Stimulated activated CD8-positive, alpha-beta memory T cell treated with anti-CD3 and anti-CD28 coated beads, Interleukin-7, amount 100 ng/mL, for 4 hours (primary cell): Measurements from ENCODE around the gene PCSK5.
"Not testable (repeated sequence)": the region's sequence is repeated elsewhere in the genome, so short reads cannot be mapped to it uniquely, and the experiment has no call there.

Experiments
- DNase-seq, 2 donors: peaks; one replicate each; pipeline ENCODE4 v3.0.0-alpha.2; 2020; ENCODE audit warnings: low read depth in 2 of 2

Gene PCSK5

DNA sequence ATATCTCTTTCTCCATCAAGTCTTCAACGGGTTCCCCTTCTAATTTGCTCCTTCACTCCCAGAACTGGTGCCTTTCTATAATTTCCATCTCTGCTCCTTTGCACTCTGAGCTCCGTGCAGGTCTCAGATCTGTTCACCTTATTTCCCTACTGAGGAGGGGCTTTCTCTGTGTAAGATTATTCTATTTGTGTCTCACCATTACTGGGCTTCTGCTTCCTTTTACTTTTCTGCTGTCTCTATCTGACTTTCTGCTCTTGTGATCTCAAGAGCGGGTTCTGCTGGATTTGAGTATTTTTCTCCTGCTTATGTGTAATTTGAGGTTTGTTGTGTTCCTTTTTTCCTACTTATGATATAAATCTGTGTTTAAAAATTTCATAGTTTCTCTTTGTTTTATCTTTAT is 117.5 kb downstream of the PCSK5 start:
- DNase-seq, result no peak

GRCh38 chr9:76013809-76014208 is 123.3 kb downstream of the PCSK5 start:
- DNase-seq, result no peak

GRCh38 chr9:76018235-76018634 is 127.8 kb downstream of the PCSK5 start:
- DNase-seq, result no peak

GRCh38 chr9:76018761-76019160 is 128.3 kb downstream of the PCSK5 start:
- DNase-seq, result no peak

GRCh38 chr9:76020652-76021051 is 130.2 kb downstream of the PCSK5 start:
- DNase-seq, result no peak

DNA sequence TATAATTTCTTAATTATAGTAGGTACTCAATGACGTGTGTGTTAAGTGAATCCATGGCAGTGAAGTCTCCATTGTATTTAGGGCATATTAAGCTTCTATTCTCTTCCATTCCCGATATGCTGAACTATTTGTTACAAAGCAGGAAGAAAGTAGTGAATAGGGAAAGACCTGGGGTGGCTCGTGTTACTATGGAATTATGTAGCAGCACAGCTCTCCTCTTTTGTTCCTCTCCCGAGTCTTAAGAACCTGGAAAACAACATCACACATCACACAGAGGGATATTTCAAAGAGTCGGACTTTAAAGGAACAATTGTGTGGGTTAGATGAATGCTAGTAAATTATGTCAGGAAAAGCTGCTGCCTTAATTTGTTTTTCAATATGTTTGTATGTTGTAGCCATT is 131.8 kb downstream of the PCSK5 start:
- DNase-seq, result no peak

GRCh38 chr9:76023715-76024195 is 133.3 kb downstream of the PCSK5 start:
- no peak for DNase-seq

DNA sequence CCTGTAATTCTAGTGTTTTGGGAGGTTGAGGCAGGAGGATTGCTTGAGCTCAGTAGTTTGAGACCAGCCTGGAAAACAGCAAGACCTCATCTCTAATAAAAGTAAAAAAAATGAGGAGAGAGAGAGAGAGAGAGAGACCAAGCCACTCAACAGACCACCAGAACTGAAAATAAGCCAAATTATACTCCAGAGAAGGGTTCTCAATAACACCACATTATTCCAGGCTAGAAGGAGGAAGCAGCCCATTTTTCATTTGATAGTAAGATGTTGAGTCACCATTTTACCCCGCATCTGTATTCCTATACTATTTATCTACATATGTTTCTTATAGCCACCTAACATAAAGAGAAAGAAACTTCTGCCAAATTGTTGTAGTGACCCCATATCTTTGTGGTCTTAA is 134.8 kb downstream of the PCSK5 start:
- no peak for DNase-seq

DNA sequence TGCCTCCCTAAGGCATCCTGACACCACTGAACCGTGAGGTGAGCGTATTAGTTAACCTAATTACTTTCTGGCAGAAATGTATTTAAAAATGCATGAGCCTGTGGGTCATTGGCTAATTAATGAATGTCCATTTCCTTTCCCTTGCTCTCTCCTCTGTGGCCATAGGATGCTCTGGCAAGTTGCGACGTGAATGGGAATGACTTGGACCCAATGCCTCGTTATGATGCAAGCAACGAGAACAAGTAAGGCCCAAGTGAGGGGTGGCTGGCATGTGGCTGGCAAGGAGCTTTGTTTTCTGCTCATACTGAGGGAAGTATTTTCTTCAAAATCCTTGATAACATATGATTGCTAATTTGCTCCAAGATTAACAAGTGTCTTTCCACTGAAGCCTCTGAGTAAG is 136.3 kb downstream of the PCSK5 start:
- no peak for DNase-seq

GRCh38 chr9:76027416-76027815 is 136.9 kb downstream of the PCSK5 start:
- no peak for DNase-seq

DNA sequence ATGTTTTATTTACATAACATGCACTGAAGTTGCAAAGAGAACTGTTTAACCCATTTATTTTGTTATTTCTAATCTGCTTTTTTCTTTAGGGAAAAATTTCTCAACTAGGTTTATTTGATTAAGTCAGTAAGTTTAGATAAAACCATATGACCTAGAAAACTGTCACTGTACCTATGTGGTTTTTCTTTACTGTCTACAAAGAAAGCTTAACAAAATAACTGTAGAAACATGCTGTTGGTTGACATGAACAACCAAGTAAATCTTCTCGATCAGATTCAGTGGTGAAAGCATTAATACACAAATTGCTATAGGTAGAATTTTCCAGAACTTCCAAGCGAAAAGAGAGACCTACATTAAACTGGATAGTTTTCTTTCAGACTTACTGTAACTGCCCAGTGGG is 137.4 kb downstream of the PCSK5 start:
- DNase-seq, result no peak

GRCh38 chr9:76032038-76032796 is 141.7 kb downstream of the PCSK5 start:
- no peak for DNase-seq

DNA sequence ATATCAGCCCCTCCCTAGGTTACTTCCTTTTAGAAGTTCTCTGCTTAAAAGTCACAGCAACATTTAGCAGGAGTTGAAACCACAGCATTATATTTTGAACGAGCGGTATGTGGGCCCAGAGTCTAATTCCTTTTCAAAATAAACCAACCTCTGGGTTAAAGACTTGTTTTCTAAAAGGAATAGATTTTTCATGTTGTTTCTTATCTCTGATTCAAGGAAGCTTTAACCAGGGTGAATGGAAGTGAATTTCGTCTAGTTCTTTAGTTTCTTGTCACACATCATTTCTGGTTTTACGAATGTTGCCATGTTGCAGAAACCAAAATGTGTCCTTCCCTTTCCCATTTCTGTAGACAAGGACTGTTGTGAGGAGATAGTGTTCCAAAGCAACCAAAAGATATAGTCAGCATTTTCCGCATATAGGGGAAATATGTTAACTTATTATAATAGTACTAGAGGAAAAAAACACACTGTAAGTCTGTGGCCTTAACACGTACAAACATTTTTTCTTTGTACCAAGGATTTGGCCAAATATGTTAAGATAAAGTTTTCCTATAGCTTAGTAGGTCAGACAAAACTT is 142.4 kb downstream of the PCSK5 start:
- no peak for DNase-seq

DNA sequence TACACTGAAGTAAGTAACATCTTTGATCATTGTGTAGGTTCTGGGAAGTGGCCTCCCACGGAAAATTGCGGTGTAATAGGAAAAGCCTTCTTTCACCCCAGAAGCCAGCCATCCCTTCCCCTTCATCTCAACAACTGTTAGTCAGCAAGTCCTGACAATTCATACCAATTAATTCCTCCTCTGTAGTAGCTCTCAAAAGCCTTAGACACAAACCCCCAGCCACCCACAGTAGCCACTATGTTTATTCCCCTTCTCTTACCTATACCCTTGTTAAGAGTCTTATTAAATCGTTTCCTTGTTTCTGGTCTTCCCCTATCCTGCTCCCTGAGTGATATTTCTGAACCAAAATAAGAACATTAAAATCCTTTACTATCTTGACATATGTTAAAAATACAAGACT is 143.6 kb downstream of the PCSK5 start:
- no peak for DNase-seq

DNA sequence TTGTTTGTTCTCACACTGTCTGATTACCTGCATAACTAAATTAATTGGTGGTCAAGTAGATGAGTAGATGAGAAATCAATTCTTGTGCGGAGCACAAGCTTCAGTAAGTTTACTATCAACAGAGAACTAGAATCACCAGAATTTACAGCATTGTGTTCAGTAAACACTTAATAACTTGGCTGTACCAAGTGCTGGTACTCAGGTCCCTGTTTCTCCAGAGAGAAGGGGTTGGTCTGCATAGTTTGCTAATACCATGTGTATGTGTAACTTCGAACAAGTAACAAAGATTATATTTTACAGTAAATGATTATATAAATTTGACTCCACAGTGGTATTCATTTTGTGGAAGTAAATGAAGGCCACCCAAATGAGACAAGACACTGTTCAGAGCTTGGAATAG is 146.3 kb downstream of the PCSK5 start:
- DNase-seq, result no peak

DNA sequence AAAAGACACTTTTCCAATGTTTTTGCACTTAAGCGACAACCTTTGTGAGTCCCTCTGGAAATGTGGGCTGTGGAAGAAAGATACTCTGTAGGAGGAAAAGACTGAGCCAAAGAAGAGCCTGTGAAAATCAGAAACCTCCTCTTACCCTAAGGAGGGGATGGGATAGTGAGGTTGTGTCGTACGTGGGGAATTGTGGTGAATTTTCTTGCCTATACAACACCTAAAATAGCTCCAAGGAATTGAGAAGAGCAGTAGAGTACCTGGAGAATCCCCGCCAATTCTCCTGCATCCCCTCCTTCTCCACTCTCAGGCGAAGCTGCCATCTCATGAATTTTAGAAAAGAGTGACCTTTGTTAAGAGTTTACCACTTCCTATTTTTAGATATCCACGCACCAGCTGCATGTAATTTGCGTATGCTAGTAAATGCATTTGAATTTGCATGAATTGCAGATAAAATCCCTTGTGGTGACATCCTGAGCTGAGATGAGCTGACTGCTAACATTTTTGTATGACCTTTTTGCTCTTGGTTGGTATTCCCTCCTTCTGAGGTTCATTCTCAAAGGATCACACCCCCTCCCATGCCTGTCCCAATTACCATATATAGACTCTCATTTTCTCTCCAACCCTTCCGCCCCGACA is 147.2 kb downstream of the PCSK5 start:
- no peak for DNase-seq

- DNase-seq, result no peak
These were observed 148.0 kb downstream of the PCSK5 start for GRCh38 chr9:76038431-76038830.

DNA sequence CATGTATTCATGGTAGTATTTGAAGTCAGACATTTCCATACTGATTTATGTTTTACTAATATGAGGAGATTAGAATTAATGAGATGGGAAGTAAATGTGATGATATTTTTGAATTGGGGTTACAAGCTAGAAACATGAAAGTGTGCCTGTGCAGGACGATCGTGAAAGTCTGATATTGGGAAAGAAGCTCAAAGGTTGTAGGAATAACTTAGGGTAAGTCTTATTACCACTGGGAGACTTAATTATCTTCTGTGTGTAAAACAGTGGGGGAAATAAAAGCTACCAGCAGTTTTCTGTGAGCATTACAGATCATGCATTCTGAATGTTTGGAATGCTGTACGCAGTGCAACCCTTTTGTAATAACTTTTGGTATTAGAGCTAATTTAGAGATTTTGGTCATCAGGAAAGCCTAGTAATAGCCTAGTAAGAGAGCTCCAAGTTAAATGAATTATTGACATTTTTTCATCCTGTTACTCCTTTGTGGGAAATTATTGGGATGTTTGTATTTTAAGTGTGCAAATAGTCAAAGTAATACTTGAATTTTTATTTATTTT is 153.9 kb downstream of the PCSK5 start:
- no peak for DNase-seq

DNA sequence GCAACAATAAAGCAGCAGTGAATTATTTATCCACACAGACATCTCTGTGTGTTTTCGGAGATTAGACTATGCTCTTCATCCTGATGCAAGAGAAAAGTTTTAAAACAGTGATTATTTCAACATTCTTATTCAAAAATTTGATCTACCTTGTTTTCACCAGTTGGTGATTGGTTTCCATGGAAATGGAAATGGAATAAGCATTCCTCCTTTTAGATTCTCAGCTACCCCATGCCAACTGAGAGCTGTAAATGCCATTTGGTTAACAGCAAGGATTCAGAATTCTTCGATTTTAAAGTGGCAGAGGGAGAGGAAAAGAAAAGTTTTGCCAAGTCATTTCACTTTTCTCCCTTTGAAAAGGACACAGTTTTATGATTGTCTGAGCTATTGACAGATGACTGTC is 154.7 kb downstream of the PCSK5 start:
- DNase-seq, result no peak

DNA sequence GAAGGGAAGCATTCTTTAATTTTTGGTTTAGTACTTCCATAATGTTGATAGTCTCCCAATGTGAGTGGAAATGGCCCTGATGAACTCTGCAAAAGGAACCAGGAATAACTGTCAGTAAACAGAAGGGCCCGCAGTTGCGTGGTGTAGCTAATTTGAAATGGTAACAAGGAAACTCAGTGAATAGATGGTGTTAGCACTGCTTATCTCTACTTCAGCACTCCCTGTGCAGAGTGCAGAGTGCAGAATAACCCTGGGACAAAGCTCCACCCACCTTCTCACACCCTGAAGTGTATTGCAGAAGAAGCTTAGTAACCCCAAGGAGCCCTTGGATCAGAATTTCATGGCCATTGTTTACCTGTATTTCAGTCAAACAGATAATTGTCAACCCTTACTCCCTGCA is 158.9 kb downstream of the PCSK5 start:
- DNase-seq, result no peak

- DNase-seq, result no peak
These were observed 177.2 kb downstream of the PCSK5 start for GRCh38 chr9:76067696-76068095.

DNA sequence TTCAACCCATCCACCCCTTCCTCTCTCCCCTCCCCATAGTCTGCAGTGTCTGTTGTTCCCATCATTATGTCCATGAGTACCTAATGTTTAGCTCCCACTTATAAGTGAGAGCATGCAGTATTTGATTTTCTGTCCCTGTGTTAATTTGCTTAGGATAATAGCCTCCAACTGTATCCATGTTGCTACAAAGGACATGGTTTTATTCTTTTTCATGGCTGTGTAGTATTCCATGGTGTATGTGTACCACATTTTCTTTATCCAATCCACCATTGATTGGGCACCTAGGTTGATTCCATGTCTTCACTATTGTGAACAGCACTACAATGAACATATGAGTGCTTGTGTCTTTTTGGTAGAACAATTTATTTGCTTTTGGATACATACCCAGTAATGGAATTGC is 187.1 kb downstream of the PCSK5 start:
- DNase-seq, result no peak

DNA sequence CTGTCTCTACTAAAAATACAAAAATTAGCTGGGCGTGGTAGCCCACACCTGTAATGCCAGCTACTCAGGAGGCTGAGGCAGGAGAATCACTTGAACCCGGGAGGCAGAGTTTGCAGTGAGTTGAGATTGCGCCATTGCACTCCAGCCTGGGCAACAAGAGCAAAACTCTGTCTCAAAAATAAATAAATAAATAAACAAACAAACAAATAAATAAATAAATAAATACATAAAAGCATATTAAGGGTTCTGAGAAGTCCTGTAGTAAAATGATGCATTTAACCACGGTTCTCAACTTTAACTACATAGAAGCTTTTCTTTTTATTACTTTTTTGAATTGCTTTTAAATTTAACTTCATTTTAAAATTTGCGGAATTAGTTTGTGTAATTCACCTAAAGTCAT is 190.8 kb downstream of the PCSK5 start:
- DNase-seq, result not testable (repeated sequence)
